Testis (tissue), 3 donors: Measurements from ENCODE around the gene TMEM273. TPM values are rescaled to one million over a fixed set of nuclear protein-coding genes. Genes with fewer than 3 reads are reported as not detected.

Experiments
- DNase-seq: peaks from one replicate; pipeline ENCODE4 v3.0.0-alpha.2; 2019
- H3K27ac ChIP-seq, 2 donors: fragments of 200-600 bp; sonication (generic); one replicate each; pipeline ENCODE4 v1.5.1; 2019
- H3K27me3 ChIP-seq: fragments of 200-600 bp; sonication (generic); one replicate; pipeline ENCODE4 v1.5.1; 2019
- H3K36me3 ChIP-seq: fragments of 200-600 bp; sonication (generic); one replicate; pipeline ENCODE4 v1.5.1; 2017; ENCODE audit warnings: low read depth; ENCODE audit errors: missing control alignments
- H3K4me1 ChIP-seq: fragments of 200-600 bp; sonication (generic); one replicate; pipeline ENCODE4 v1.5.1; 2019
- H3K4me3 ChIP-seq, 2 donors: fragments of 200-600 bp; sonication (generic); one replicate each; pipeline ENCODE4 v1.5.1; 2017 to 2019
- H3K9me3 ChIP-seq: fragments of 200-600 bp; sonication (generic); one replicate; pipeline ENCODE4 v1.5.1; 2017
- POLR2A ChIP-seq: fragments of 450-650 bp; IDR thresholded peaks from one replicate; pipeline ENCODE4 v1.6.1; 2017; ENCODE audit warnings: antibody characterized with exemption, mild to moderate bottlenecking, moderate library complexity
- WGBS, 2 donors: methylation state at CpG; one replicate each; pipeline ENCODE4 v1.1.5; 2018; 5-methylcytosine and 5-hydroxymethylcytosine counted together
- intact Hi-C: fragments of 100-400 bp; cut with DNase I; formaldehyde crosslinking; loops from one replicate; pipeline ENCODE4 v1.15.1; 2023; ENCODE audit warnings: low total_unique reads
- polyA plus RNA-seq: library from polyadenylated mRNA; stranded (reverse); fragments of 350-450 nt; fragmentation: Illumina TruSeq; extraction: RNeasy Lipid Tissue Mini Kit (QIAGEN cat#74804); gene quantifications from one replicate; pipeline ENCODE4 v1.2.3, GENCODE V29; 2014; ENCODE audit warnings: low read depth, low replicate concordance; ENCODE audit not compliant: insufficient read depth
- total RNA-seq, 2 donors: library from RNA; depleted of rRNA; stranded (reverse); fragments of >200 nt; gene quantifications; one replicate each; pipeline ENCODE4 v1.2.3, GENCODE V29; 2016
- TF ChIP-seq, protein P1 (sequence below), 3 experiments: fragments of 450-650 bp in 2 of 3; fragments of 200-600 bp in 1 of 3; sonication (generic) in 1 of 3; IDR thresholded peaks; one replicate each; pipeline ENCODE4 v1.5.1; 2016 to 2019; ENCODE audit warnings: antibody characterized with exemption in 3 of 3, mild to moderate bottlenecking in 2 of 3, moderate library complexity in 1 of 3

The TMEM273 gene
- total and polyA plus RNA-seq, 3 donors from 2014 or later, result 4.5 to 8.2 (median 5.3) TPM

DNA sequence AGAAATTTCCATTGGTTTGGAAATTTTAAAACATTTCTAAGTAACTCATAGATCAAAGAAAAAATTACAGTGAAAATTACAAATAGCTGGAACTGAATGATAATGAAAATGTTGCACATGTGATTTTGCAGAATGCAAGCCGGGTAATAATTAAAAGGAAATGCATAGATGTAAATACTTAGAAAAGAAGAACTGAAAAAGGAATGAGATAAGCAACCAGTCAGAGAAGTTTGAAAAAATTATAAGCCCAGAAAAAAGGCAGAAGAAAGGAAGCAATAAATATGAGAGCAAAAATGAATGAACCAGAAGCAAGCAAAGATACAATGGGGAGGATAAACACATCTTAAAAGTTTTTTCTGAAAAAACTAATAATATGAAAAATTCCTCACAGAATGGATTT is 3.2 kb upstream of the TMEM273 start:
- Histone ChIP-seq H3K27me3 (no peaks in the 10 kb centered on the region), H3K27ac (no peak overlapping the region), H3K4me1 (no peaks in the 10 kb centered on the region), H3K9me3 (no peaks in the 10 kb centered on the region), H3K36me3 (no peaks in the 10 kb centered on the region), H3K4me3 (no peak overlapping the region)
- intact Hi-C loops, result no loop called here
- WGBS, 2 donors, result 88 to 90% methylated on average over 1 of the region's 1 CpG
- DNase-seq, result no peak
- TF ChIP-seq, protein P1, sequence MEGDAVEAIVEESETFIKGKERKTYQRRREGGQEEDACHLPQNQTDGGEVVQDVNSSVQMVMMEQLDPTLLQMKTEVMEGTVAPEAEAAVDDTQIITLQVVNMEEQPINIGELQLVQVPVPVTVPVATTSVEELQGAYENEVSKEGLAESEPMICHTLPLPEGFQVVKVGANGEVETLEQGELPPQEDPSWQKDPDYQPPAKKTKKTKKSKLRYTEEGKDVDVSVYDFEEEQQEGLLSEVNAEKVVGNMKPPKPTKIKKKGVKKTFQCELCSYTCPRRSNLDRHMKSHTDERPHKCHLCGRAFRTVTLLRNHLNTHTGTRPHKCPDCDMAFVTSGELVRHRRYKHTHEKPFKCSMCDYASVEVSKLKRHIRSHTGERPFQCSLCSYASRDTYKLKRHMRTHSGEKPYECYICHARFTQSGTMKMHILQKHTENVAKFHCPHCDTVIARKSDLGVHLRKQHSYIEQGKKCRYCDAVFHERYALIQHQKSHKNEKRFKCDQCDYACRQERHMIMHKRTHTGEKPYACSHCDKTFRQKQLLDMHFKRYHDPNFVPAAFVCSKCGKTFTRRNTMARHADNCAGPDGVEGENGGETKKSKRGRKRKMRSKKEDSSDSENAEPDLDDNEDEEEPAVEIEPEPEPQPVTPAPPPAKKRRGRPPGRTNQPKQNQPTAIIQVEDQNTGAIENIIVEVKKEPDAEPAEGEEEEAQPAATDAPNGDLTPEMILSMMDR (IDR thresholded peaks at IDR 0.05), result no peak
- no peak for TF ChIP-seq POLR2A

DNA sequence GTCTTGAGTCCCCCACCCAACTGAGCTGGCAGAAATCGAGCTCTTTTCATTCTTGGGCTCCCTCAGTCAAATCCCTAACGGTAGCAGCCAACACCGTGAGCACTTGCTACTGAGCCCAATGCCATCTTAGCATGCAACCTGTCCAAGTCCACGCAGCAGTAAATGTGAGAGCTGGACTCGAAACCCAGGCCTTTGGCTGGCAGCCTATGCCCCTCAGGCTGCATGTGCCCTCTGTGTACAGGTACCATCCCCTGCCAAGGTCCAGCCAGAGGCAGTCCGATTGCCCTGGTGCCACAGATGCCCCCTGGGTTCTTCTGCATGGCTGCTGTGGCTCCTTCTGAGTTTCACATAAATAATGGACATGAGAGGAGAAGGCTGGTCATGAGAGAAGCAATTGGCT is 1.2 kb upstream of the TMEM273 start:
- Histone ChIP-seq H3K9me3 (no peaks in the 10 kb centered on the region), H3K36me3 (no peaks in the 10 kb centered on the region), H3K4me3 (no peak overlapping the region), H3K27me3 (no peaks in the 10 kb centered on the region), H3K27ac (no peak overlapping the region), H3K4me1 (no peaks in the 10 kb centered on the region)
- intact Hi-C loops, result no loop called here
- WGBS, 2 donors, result 70 to 89% methylated on average over 2 to 6 of the region's 6 CpGs
- no peak for DNase-seq
- no peak for TF ChIP-seq POLR2A
- TF ChIP-seq, protein P1 (IDR thresholded peaks at IDR 0.05), result no peak

DNA sequence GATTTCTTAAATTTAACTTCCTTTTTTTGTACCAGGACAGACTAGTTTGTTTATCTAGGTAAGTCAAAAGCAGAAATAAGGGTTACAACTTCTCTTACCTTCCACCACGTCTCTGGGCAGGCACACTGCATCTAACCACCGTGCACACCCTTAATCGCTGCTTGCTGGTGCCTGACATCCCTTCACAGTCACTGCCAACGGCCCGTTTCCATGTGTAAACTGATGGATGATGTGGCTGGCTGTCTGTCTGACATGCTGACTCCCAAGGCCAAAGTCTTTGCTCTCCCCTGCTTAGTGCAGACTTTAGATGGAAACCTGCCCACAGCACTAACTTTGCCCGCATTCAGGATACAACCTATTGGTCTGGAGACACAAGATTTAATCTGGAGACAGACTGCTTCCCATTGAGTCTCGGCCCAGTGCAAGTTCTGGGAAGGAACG is 1.1 kb downstream of the TMEM273 start:
- no peaks in the 10 kb centered on the region for H3K36me3 ChIP-seq
- H3K9me3 ChIP-seq, result no peaks in the 10 kb centered on the region
- 75 to 86% methylated on average over 8 of the region's 8 CpGs for WGBS, 2 donors
- no peak for DNase-seq
- no peak overlapping the region for H3K27ac ChIP-seq
- no peaks in the 10 kb centered on the region for H3K27me3 ChIP-seq
- intact Hi-C loops, result no loop called here
- H3K4me1 ChIP-seq, result no peaks in the 10 kb centered on the region
- TF ChIP-seq POLR2A, result no peak
- TF ChIP-seq, protein P1 (IDR thresholded peaks at IDR 0.05), result no peak
- no peak overlapping the region for H3K4me3 ChIP-seq

DNA sequence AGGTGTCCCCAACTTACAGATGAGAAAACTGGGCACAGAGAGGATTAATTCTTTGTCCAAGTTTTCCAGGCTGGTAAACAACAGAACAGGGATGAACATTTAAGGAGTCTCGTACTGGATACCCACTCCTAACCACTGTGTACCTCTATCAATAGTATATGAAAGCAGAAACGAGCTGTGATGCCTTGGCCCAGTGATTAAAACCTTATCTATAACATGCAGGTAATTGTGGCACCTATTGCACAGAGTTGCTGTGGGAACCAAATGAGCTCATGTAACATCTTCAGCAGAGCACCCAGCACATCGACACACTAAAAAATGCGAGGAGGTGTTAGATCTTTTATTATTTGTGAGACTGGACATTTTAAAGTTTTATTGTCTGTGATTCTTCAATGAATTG is 1.6 kb downstream of the TMEM273 start:
- intact Hi-C loops, result no loop called here
- Histone ChIP-seq H3K4me1 (no peaks in the 10 kb centered on the region), H3K27me3 (no peaks in the 10 kb centered on the region), H3K36me3 (no peaks in the 10 kb centered on the region), H3K4me3 (no peak overlapping the region), H3K27ac (no peak overlapping the region), H3K9me3 (no peaks in the 10 kb centered on the region)
- TF ChIP-seq, protein P1 (IDR thresholded peaks at IDR 0.05), result no peak
- TF ChIP-seq POLR2A, result no peak
- WGBS, 2 donors, result 81 to 91% methylated on average over 4 of the region's 4 CpGs
- no peak for DNase-seq

DNA sequence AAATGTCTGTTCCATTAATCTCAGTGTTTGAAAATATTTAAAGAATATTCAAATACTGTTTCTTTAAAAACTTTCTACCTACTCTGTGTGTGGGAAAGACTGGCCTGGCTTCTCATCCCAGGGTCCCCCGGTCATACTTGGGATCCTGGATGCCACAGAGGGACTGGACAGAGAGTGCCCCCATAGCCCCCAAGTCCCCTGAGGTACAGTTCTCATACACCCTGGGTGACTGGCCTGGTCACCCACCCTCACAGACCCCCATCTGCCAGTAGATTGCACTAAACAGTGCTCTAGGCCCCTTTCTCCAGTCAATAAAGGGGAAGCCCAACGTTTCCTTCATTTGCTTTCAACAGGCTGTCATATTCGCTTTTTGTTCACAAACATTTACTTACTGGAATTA is 3.0 kb downstream of the TMEM273 start:
- H3K36me3 ChIP-seq, result no peaks in the 10 kb centered on the region
- H3K4me3 ChIP-seq, result no peak overlapping the region
- TF ChIP-seq POLR2A, result no peak
- TF ChIP-seq, protein P1 (IDR thresholded peaks at IDR 0.05), result no peak
- DNase-seq, result no peak
- no peaks in the 10 kb centered on the region for H3K27me3 ChIP-seq
- intact Hi-C loops, result no loop called here
- no peaks in the 10 kb centered on the region for H3K4me1 ChIP-seq
- no peak overlapping the region for H3K27ac ChIP-seq
- H3K9me3 ChIP-seq, result no peaks in the 10 kb centered on the region
- WGBS, 2 donors, result 90 to 94% methylated on average over 3 of the region's 3 CpGs
